Psoas muscle (tissue), 8 donors: ENCODE measurements around the gene MTTP. TPM values are rescaled to one million over a fixed set of nuclear protein-coding genes. Genes with fewer than 3 reads are reported as not detected.

Experiments
- ATAC-seq, 4 donors: fragments of 200-7000 bp; cut with Tn5 transposase; one replicate each; pipeline ENCODE4 v1.9.1; 2020; ENCODE audit warnings: moderate library complexity in 3 of 4, mild to moderate bottlenecking in 2 of 4
- DNase-seq, 2 donors: peaks; one replicate each; pipeline ENCODE4 v3.0.0-alpha.2; 2020
- H3K27ac ChIP-seq: fragments of 200-600 bp; one replicate; pipeline ENCODE4 v1.8.0; 2022
- H3K27me3 ChIP-seq, 3 donors: fragments of 200-600 bp in 1 of 3; one replicate each; pipeline versions ENCODE4 v1.6.1 to v1.8.0; 2013 to 2022; ENCODE audit warnings: low read length in 2 of 3, mild to moderate bottlenecking in 2 of 3, moderate library complexity in 1 of 3; ENCODE audit not compliant: insufficient read depth in 3 of 3
- H3K36me3 ChIP-seq, 2 donors: fragments of 200-600 bp in 1 of 2; one replicate each; pipeline versions ENCODE4 v1.6.1 to v1.8.0; 2013 to 2022; ENCODE audit warnings: low read depth in 1 of 2, mild to moderate bottlenecking in 1 of 2, moderate library complexity in 1 of 2; ENCODE audit not compliant: insufficient read depth in 1 of 2
- H3K4me1 ChIP-seq: fragments of 200-600 bp; one replicate; pipeline ENCODE4 v1.8.0; 2022
- H3K4me3 ChIP-seq: fragments of 200-600 bp; one replicate; pipeline ENCODE4 v1.8.0; 2022; ENCODE audit warnings: mild to moderate bottlenecking
- H3K9me3 ChIP-seq: fragments of 200-600 bp; one replicate; pipeline ENCODE4 v1.8.0; 2022
- CTCF ChIP-seq: fragments of 200-600 bp; IDR thresholded peaks from one replicate; pipeline ENCODE4 v1.8.0; 2022; ENCODE audit warnings: antibody characterized with exemption
- WGBS, 3 donors: extraction: QIAGEN DNeasy Blood & Tissue Kit; methylation state at CpG; one replicate each; pipeline versions ENCODE4 v1.1.6 to v1.1.7; 2013; 5-methylcytosine and 5-hydroxymethylcytosine counted together
- intact Hi-C, 2 donors: fragments of 100-400 bp; cut with DNase I; formaldehyde crosslinking; loops; one replicate each; pipeline versions ENCODE4 v1.11.0 to v1.14.2; 2022
- polyA plus RNA-seq, 3 donors: library from polyadenylated mRNA; stranded (reverse); fragments of 200-250 nt; gene quantifications; one replicate each; pipeline ENCODE4 v1.2.3, GENCODE V29; 2013
- total RNA-seq, 4 donors: library from RNA; stranded (reverse); fragmentation: NEBNext Ultra II Directional in 2 of 4; extraction: Animal tissue kit (Norgen Biotek cat#: 25700) in 2 of 4; gene quantifications; one replicate each; pipeline versions ENCODE4 v1.2.1 to v1.2.4, GENCODE V29; 2021 to 2023
- donor health status: healthy with polysubstance abuse.
- donor health status: DM: no; HTN: no; CAD: no; lungs with moderate emphysema.
- donor health status: Bipolar disorder and iron deficiency.
- donor health status: healthy.
- donor health status: DM: yes; HTN: yes; CAD: no.
- donor health status: DM: no; HTN: no; CAD: no.
- donor health status: DM: no; HTN: no; CAD: no.
- donor health status: DM: yes; HTN: yes; CAD: no.

Gene MTTP
- total and polyA plus RNA-seq, 7 donors = 0.04 to 0.99 (median 0.28) TPM

DNA sequence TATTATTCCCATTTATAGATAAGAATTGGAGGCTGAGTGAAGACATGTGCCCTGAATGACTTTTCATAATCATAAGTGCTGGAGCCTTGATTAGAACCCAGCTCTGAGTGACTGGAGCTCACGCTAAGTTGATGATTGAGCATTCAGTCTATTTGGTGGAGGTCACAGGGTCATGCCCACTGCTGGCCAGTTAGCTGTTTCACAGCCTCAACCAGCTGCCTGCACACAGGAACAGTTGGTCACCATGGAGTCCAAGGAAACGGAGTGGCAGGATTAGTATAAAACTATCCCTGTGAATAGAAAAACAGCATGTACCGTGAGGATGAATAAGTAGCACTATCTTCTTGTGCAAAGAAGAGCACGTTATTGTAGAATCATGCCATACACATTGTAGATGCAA, 84.0 kb downstream of the MTTP start:
- DNase-seq = no peak
- no peak for TF ChIP-seq CTCF
- intact Hi-C loops = no loop called here
- no peaks in the 10 kb centered on the region for H3K27me3 ChIP-seq
- peak overlapping the region; percentile 99 for H3K27ac ChIP-seq
- no peak overlapping the region for H3K4me3 ChIP-seq
- H3K4me1 ChIP-seq = peaks cover 30% of the 10 kb centered on the region
- 24 to 66% (median 30%) methylated on average over 4 of the region's 4 CpGs for WGBS, 3 donors
- ATAC-seq = peak in 2 of 4 donors; percentile 27 to 34
- no peaks in the 10 kb centered on the region for H3K36me3 ChIP-seq
- H3K9me3 ChIP-seq = no peaks in the 10 kb centered on the region

DNA sequence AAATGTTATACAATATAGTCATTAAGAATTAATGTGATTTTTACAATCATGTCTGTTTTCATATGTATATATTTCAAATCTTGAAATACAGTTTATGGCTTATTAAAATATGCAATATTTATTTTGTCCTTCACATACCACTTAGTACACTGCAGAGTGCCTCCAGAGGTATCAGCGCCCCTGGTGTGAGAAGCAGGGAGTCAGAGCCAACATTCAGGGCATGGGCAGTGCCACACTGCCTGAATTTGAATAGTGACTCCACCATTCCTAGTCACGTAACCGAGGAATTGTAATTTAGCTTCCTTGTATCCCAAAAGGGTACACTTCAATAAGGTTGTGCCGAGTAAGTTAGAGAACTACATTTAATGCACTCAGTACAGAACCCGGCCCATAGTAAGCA, 87.3 kb downstream of the MTTP start:
- ATAC-seq (no peak), DNase-seq (no peak)
- H3K36me3 ChIP-seq = no peaks in the 10 kb centered on the region
- H3K4me3 ChIP-seq = no peak overlapping the region
- peaks cover 18% of the 10 kb centered on the region for H3K4me1 ChIP-seq
- WGBS, 3 donors = 84 to 88% (median 86%) methylated on average over 5 of the region's 5 CpGs
- intact Hi-C loops = no loop called here
- TF ChIP-seq CTCF = no peak
- no peak overlapping the region for H3K27ac ChIP-seq
- H3K27me3 ChIP-seq = no peaks in the 10 kb centered on the region
- H3K9me3 ChIP-seq = no peaks in the 10 kb centered on the region

DNA sequence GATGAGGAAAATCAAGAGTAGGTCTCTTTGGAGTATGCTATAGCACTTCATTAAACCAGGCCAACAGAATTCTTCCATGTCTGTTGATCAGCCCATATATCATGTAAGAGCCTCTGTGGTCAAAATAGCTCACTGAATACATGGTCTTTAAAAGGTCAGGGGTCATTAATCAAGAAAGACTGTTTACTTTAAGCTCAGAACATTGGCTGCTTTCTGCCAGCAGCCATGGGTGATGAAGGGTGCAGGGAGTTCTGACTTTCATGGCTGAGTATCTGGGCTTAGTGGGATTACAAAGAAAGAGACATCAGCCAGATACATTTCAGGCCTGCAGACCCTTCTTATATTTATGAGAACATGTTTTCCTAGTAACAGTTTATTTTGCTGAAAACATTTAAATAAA, 90.1 kb downstream of the MTTP start:
- no peak for TF ChIP-seq CTCF
- Histone ChIP-seq H3K4me1 (no peaks in the 10 kb centered on the region), H3K27me3 (no peaks in the 10 kb centered on the region), H3K4me3 (no peak overlapping the region), H3K36me3 (no peaks in the 10 kb centered on the region), H3K27ac (no peak overlapping the region), H3K9me3 (no peaks in the 10 kb centered on the region)
- DNase-seq (no peak), ATAC-seq (no peak)
- intact Hi-C loops = no loop called here

DNA sequence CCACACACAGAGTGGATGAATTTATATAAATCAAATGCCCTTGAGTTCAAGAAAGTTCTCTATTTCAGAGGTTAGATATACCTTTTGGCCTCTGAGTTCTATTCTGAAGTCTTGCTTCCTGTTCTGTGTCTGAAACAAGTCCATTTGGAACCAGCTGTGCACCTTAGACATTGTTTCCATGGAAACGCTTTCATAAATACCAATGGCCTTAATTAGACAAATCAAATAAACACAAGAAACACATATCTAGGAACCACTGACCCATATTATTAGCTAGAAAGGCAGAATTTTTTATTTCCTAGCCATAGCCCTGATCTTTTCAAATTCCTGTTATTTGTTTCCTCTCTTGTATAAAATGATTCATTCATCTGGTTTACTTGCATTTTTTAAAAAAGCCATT, 91.4 kb downstream of the MTTP start:
- intact Hi-C loops = no loop called here

More for the DNA sequence above, 91.4 kb downstream of the MTTP start:
- Histone ChIP-seq H3K27ac (no peak overlapping the region), H3K4me1 (no peaks in the 10 kb centered on the region), H3K27me3 (no peaks in the 10 kb centered on the region), H3K4me3 (no peak overlapping the region), H3K36me3 (no peaks in the 10 kb centered on the region), H3K9me3 (no peaks in the 10 kb centered on the region)
- TF ChIP-seq CTCF = no peak
- no peak for ATAC-seq
- no peak for DNase-seq
- WGBS, 3 donors = 74 to 76% (median 76%) methylated on average over 1 of the region's 1 CpG
